GM23338 (cell line): ENCODE results near the gene SERPINB12. TPM values are rescaled to one million over a fixed set of nuclear protein-coding genes. Genes with fewer than 3 reads are reported as not detected.

ENCODE experiments used
- ATAC-seq: fragments of 200-7000 bp; cut with Tn5 transposase; 3 replicates; pipeline ENCODE4 v1.9.1; 2020
- DNase-seq: peaks from one replicate; pipeline ENCODE4 v3.0.0-alpha.2; 2015; ENCODE audit warnings: low spot score
- H2AFZ ChIP-seq: fragments of 200-600 bp; sonication (generic); 2 replicates; pipeline ENCODE4 v1.8.0; 2016; ENCODE audit warnings: antibody characterized with exemption, mild to moderate bottlenecking, moderate library complexity
- H3F3A ChIP-seq: fragments of 200-600 bp; sonication (generic); replicated peaks from 2 replicates; pipeline ENCODE4 v1.8.0; 2017; ENCODE audit warnings: antibody characterized with exemption, mixed run types, low read depth
- H3K27ac ChIP-seq: fragments of 200-600 bp; sonication (generic); 2 replicates; pipeline ENCODE4 v1.6.1; 2016; ENCODE audit warnings: low read depth
- H3K27me3 ChIP-seq: fragments of 200-600 bp; sonication (generic); 2 replicates; pipeline ENCODE4 v1.8.0; 2016; ENCODE audit warnings: mild to moderate bottlenecking, mixed run types, moderate library complexity; ENCODE audit not compliant: insufficient read depth
- H3K36me3 ChIP-seq: fragments of 200-600 bp; sonication (generic); 2 replicates; pipeline ENCODE4 v1.8.0; 2016; ENCODE audit warnings: mild to moderate bottlenecking; ENCODE audit not compliant: insufficient read depth
- H3K4me1 ChIP-seq: fragments of 200-600 bp; sonication (generic); 2 replicates; pipeline ENCODE4 v1.8.0; 2016; ENCODE audit warnings: mild to moderate bottlenecking, moderate library complexity; ENCODE audit not compliant: insufficient read depth
- H3K4me2 ChIP-seq: fragments of 200-600 bp; sonication (generic); 2 replicates; pipeline ENCODE4 v1.7.1; 2017; ENCODE audit warnings: mixed run types
- H3K4me3 ChIP-seq: fragments of 200-600 bp; sonication (generic); 2 replicates; pipeline ENCODE4 v1.6.1; 2016; ENCODE audit warnings: mixed run types
- H3K79me2 ChIP-seq: fragments of 200-600 bp; sonication (generic); replicated peaks from 2 replicates; pipeline ENCODE4 v1.8.0; 2017; ENCODE audit warnings: mild to moderate bottlenecking; ENCODE audit not compliant: insufficient read depth
- H3K9me2 ChIP-seq: fragments of 200-600 bp; sonication (generic); 2 replicates; pipeline ENCODE4 v1.8.0; 2017; ENCODE audit not compliant: insufficient read depth
- H4K20me1 ChIP-seq: fragments of 200-600 bp; sonication (generic); replicated peaks from 2 replicates; pipeline ENCODE4 v1.8.0; 2017; ENCODE audit warnings: mild to moderate bottlenecking; ENCODE audit not compliant: insufficient read depth
- H3K27ac Mint-ChIP-seq: 2 replicates; pipeline ENCODE4 v1.8.0; 2020; ENCODE audit warnings: inconsistent platforms, mild to moderate bottlenecking, moderate library complexity, mixed read lengths
- H3K27me3 Mint-ChIP-seq: 3 replicates; pipeline ENCODE4 v1.8.0; 2022; ENCODE audit warnings: low read depth, mild to moderate bottlenecking, moderate library complexity, mixed read lengths, inconsistent platforms; ENCODE audit not compliant: insufficient read depth, poor library complexity
- H3K36me3 Mint-ChIP-seq: 3 replicates; pipeline ENCODE4 v1.8.0; 2021; ENCODE audit warnings: low read depth, mild to moderate bottlenecking, inconsistent platforms, moderate library complexity, mixed read lengths
- H3K4me1 Mint-ChIP-seq: 3 replicates; pipeline ENCODE4 v1.8.0; 2020; ENCODE audit warnings: mild to moderate bottlenecking, inconsistent platforms, mixed read lengths
- H3K4me3 Mint-ChIP-seq: 3 replicates; pipeline ENCODE4 v1.8.0; 2021; ENCODE audit warnings: moderate library complexity, mild to moderate bottlenecking, inconsistent platforms, mixed read lengths
- H3K9me3 Mint-ChIP-seq: 3 replicates; pipeline ENCODE4 v1.8.0; 2020; ENCODE audit warnings: moderate library complexity, mild to moderate bottlenecking, inconsistent platforms, mixed read lengths
- CTCF ChIP-seq, 2 experiments: fragments of 200-600 bp in 1 of 2; sonication (generic) in 1 of 2; conservative IDR thresholded peaks; 2 replicates each; pipeline versions ENCODE4 v1.5.1 to v1.6.1; 2016 to 2017; ENCODE audit warnings: antibody characterized with exemption in 2 of 2, low read depth in 2 of 2, mild to moderate bottlenecking in 2 of 2, moderate library complexity in 1 of 2
- ETS1 ChIP-seq: IDR thresholded peaks from 2 replicates; pipeline ENCODE4 v1.6.1; 2016; ENCODE audit warnings: antibody characterized with exemption
- EZH2phosphoT487 ChIP-seq: fragments of 200-600 bp; sonication (generic); IDR thresholded peaks from one replicate; pipeline ENCODE4 v1.8.1; 2018; ENCODE audit warnings: antibody characterized with exemption; ENCODE audit not compliant: unreplicated experiment
- REST ChIP-seq: IDR thresholded peaks from one replicate; pipeline ENCODE4 v1.6.1; 2018; ENCODE audit warnings: antibody characterized with exemption; ENCODE audit not compliant: unreplicated experiment
- STAT1 ChIP-seq: IDR thresholded peaks from one replicate; pipeline ENCODE4 v1.6.1; 2016; ENCODE audit warnings: antibody characterized with exemption; ENCODE audit not compliant: unreplicated experiment
- ZNF114 ChIP-seq: fragments of 250-450 bp; sonication (Bioruptor Pico); IDR thresholded peaks from 2 replicates; pipeline ENCODE4 v1.5.0; 2020; ENCODE audit warnings: mild to moderate bottlenecking, moderate library complexity
- ZNF331 ChIP-seq: fragments of 250-450 bp; sonication (Bioruptor Pico); IDR thresholded peaks from 2 replicates; pipeline ENCODE4 v1.5.0; 2020; ENCODE audit warnings: low read depth, mild to moderate bottlenecking, moderate library complexity
- ZNF462 ChIP-seq: fragments of 250-450 bp; sonication (Bioruptor Pico); IDR thresholded peaks from 2 replicates; pipeline ENCODE4 v1.5.0; 2020; ENCODE audit warnings: mild to moderate bottlenecking, moderate library complexity
- polyA plus RNA-seq: library from polyadenylated mRNA; unstranded; fragments of >200 nt; fragmentation: Nextera tagmentation; extraction: Ambion mirVana; gene quantifications from 2 replicates; pipeline ENCODE4 v1.2.1, GENCODE V29; 2016
- total RNA-seq: library from RNA; depleted of rRNA; stranded (reverse); fragments of >200 nt; shearing (Covaris generic); gene quantifications from 2 replicates; pipeline ENCODE4 v1.2.3, GENCODE V29; 2014

The SERPINB12 gene
- total and polyA plus RNA-seq, 2 experiments from 2014 or later = not detected

- H3K27ac ChIP-seq = no peak overlapping the region
- H3K36me3 Mint-ChIP-seq = no peaks in the 10 kb centered on the region
- DNase-seq (no peak), ATAC-seq (no peak)
- no peak overlapping the region for H3K4me3 ChIP-seq
- H3K4me3 Mint-ChIP-seq = no peak overlapping the region
- no peaks in the 10 kb centered on the region for H3K4me1 ChIP-seq
- no peaks in the 10 kb centered on the region for H3F3A ChIP-seq
- no peak overlapping the region for H3K27ac Mint-ChIP-seq
- H3K27me3 Mint-ChIP-seq = peaks cover 5% of the 10 kb centered on the region
- no peaks in the 10 kb centered on the region for H3K9me3 Mint-ChIP-seq
- H3K9me2 ChIP-seq = no peaks in the 10 kb centered on the region; the same call in 1 of the 2 replicates
- no peaks in the 10 kb centered on the region for H3K36me3 ChIP-seq
- no peak for TF ChIP-seq STAT1
- TF ChIP-seq ZNF331 (CRISPR knock-in tag) = no peak
- TF ChIP-seq EZH2phosphoT487 = no peak
- TF ChIP-seq CTCF (conservative IDR thresholded peaks at IDR 0.05; ENCODE audit: low read depth in 2 of 2) = no peak
- no peak for TF ChIP-seq ZNF114 (CRISPR knock-in tag)
- TF ChIP-seq REST = no peak
- no peak for TF ChIP-seq ZNF462 (CRISPR knock-in tag)
- no peak for TF ChIP-seq ETS1
- no peak overlapping the region for H3K4me2 ChIP-seq
- no peaks in the 10 kb centered on the region for H3K4me1 Mint-ChIP-seq
- no peaks in the 10 kb centered on the region for H3K27me3 ChIP-seq
- H3K79me2 ChIP-seq = no peaks in the 10 kb centered on the region
- H2AFZ ChIP-seq = no peak overlapping the region
- H4K20me1 ChIP-seq = no peaks in the 10 kb centered on the region
These were observed 49.6 kb downstream of the SERPINB12 start for GRCh38 chr18:63591725-63592124.
